Amygdala (tissue), 56 donors: ENCODE results near the gene PKP4.

Experiments
- DNase-seq, 56 donors: peaks; one replicate each; lab custom pipeline; 2025; lab: John Stamatoyannopoulos, UW

PKP4 gene

GRCh38 chr2:158578703-158579330 lies 122.1 kb downstream of the PKP4 start:
- DNase-seq = no peak

- DNase-seq = no peak
Observed at GRCh38 chr2:158579928-158580327, 123.2 kb downstream of the PKP4 start.

- peak in 1 of 56 donors; percentile 11 for DNase-seq
Observed at GRCh38 chr2:158580760-158581159, 124.0 kb downstream of the PKP4 start.

GRCh38 chr2:158582670-158583069 lies 125.9 kb downstream of the PKP4 start:
- DNase-seq = no peak

GRCh38 chr2:158583923-158584322 lies 127.2 kb downstream of the PKP4 start:
- no peak for DNase-seq

GRCh38 chr2:158586491-158586890 lies 129.7 kb downstream of the PKP4 start:
- no peak for DNase-seq

- DNase-seq = no peak
Observed at GRCh38 chr2:158589303-158589702, 132.6 kb downstream of the PKP4 start.

GRCh38 chr2:158598862-158599517 lies 142.2 kb downstream of the PKP4 start:
- DNase-seq = peak in 4 of 56 donors; percentile 1 to 20 (median 10)

- DNase-seq = no peak
Observed at GRCh38 chr2:158599609-158600008, 142.9 kb downstream of the PKP4 start.

- peak in 8 of 56 donors; percentile 2 to 51 (median 7) for DNase-seq
Observed at GRCh38 chr2:158600155-158600802, 143.5 kb downstream of the PKP4 start.

- no peak for DNase-seq
Observed at GRCh38 chr2:158602027-158602426, 145.3 kb downstream of the PKP4 start.

GRCh38 chr2:158603205-158603604 lies 146.5 kb downstream of the PKP4 start:
- no peak for DNase-seq

GRCh38 chr2:158603986-158604385 lies 147.2 kb downstream of the PKP4 start:
- DNase-seq = no peak

- DNase-seq = no peak
Observed at GRCh38 chr2:158610059-158610458, 153.3 kb downstream of the PKP4 start.

GRCh38 chr2:158616480-158617000 lies 159.8 kb downstream of the PKP4 start:
- no peak for DNase-seq

- DNase-seq = no peak
Observed at GRCh38 chr2:158618891-158619490, 162.2 kb downstream of the PKP4 start.

GRCh38 chr2:158619496-158619895 lies 162.7 kb downstream of the PKP4 start:
- no peak for DNase-seq

GRCh38 chr2:158620656-158621055 lies 163.9 kb downstream of the PKP4 start:
- no peak for DNase-seq

GRCh38 chr2:158624071-158624667 lies 167.4 kb downstream of the PKP4 start:
- DNase-seq = no peak

GRCh38 chr2:158624961-158625360 lies 168.2 kb downstream of the PKP4 start:
- no peak for DNase-seq

- DNase-seq = no peak
Observed at GRCh38 chr2:158629116-158629515, 172.4 kb downstream of the PKP4 start.
